NCI-H2029 (cell line): ENCODE measurements around the gene MUC5B.

Experiments
- DNase-seq: peaks from one replicate; lab custom pipeline; 2025; lab: John Stamatoyannopoulos, UW

MUC5B gene

DNA sequence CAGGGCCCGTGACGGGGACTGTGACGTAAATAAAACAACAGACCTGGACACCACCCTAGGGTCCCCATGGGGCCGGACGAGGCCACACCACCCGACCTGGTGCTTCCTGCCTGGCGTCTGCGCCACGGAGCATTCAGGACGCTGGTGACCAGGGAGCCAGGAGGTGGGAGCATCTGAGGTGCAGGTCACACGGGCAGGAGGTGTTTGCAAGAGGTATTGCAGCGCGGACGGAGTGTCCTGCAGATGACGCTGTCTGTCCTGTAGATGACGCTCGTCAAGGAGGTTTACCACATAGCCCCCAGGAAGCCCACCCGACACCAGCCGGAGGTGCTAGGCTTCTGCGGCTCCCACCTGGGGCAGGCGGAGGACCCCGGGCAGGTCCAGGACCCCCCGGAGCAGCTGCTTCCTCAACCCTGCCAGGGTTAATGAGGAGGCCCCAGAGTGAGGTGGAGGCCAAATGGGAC, 986 bp upstream of the MUC5B start:
- DNase-seq: no peak

DNA sequence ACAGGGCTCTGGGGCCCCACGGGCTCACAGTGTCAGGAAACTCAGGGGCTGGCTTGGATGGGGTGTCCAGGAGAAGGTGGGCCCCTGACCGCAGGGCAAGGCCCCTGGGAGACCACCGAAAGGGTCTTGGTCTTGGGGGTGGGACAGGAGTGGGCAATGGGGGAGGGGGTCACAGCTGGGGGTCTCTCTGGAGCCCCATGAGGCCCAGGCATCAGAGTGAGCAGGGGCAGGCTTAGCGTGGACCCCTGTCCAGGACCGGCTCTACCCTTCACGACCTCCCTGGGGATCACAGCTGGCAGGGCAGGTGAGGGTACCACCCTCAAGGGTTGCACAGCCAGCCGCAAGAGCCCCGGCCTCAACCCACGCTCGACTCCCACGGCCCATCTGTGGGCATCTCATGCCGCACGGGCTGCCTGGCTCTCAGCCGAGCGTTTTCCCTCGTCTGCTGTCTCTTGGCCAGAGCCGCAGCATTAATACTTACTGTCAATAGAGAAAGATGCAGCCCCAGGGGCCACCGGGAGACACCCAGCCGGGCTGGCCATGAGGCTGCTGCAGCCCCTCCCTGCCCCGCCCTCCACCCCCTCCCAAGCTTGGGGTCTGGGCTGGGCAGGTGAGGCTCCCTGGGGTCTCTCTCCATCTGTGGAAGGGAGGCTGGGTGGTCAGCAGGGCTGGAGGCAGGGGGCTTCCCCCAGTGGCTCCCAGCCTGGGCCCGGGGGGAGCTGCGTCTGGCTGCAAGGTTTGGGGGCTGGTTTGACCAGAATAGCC, 662 bp downstream of the MUC5B start:
- DNase-seq: no peak

DNA sequence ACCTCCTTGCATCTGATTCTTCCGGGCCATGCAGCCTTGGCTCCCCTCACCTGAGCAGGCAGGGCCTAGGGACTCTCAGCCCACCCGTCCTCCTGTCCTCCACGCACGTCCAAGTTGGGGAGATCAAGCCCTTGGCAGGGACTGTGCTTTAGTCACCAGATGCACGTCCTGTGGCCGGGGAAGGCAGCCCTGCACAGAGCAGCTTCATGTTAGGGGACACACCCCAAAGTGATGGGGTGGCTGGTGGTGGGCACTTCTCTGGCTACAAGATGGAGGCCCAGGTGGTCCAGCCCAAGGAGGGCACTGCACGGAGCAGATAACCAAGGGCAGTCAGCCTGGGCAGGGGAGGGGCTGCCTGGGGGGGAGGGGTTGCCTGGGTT, 1.2 kb downstream of the MUC5B start:
- no peak for DNase-seq

DNA sequence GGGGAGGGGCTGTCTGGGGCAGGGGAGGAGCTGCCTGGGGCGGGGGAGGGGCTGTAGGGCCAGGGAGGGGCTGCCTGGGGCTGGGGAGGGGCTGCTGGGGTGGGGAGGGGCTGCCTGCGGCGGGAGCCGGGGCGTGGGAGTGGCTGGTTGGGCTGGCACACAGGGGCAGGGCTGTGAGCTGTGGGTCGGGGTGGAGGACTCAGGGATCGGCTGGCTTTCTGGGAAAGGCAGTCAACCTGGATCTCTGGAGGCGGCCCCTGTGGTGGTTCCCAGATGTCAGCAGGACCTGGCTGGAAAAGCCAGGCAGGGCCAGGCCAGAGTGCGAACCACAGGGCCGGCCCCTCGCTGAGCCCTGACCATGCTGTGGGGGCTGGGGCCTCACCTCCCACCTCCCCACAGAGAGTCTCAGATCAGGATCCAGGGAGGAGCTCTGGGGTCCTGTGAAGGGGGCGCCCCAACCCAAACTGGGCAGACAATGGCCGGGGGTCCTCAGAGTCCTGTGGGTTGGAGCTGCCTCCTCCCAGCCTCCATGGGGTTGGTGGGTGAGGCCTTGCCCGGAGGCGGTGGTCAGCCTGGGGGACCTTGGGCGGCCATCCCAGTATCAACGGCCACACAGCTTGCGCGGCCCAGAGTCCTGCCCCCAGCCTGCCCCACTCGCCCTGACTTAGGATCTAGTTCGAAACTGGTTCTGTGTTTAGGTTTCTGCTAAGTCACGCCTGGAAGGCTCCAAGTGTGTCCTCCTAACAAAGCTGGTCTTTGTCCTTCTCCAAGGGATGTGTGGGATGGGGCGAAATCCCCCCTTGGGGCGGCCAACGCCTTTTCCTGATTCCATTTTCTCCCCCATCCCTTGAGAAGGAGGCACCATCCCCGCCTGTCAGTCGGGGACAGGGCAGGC, 1.9 kb downstream of the MUC5B start:
- no peak for DNase-seq

DNA sequence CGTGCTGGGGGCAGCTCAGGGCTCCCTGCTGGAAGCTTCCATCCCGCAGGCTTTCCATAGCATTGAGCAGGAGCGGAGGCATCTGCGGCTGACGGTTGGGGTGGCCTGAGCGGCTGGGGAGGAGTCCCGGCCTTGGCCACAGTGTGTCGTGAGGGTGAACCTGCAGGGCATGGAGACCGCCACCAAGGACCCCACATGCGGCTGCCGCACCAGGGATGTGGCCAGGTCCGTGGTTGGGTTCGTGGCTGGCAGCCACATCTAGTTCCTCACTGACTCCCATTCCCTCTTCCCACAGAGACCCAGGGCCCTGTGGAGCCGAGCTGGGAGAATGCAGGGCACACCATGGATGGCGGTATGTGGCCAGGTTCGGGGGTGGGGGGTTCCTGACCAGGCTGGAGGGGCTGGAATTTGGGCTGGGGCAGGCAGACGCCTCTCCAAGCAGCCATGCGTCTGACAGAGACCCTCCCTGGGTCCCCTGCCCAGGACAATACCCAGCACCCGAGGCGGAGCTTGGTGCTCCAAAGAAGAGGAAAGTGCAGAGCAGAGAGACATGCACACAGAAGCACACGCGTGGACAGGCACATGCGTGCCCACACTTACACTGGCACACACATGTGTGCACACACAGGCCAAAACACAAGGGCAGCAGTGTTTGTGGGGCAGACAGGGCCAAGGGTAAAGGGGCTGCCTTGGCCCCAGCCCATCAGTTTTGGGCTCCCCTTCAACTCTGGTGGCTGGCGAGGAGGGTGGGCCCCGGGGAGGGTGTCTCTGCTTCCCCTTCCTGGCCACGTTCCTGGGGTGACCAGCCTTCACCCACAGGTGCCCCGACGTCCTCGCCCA, 2.7 kb downstream of the MUC5B start:
- no peak for DNase-seq

DNA sequence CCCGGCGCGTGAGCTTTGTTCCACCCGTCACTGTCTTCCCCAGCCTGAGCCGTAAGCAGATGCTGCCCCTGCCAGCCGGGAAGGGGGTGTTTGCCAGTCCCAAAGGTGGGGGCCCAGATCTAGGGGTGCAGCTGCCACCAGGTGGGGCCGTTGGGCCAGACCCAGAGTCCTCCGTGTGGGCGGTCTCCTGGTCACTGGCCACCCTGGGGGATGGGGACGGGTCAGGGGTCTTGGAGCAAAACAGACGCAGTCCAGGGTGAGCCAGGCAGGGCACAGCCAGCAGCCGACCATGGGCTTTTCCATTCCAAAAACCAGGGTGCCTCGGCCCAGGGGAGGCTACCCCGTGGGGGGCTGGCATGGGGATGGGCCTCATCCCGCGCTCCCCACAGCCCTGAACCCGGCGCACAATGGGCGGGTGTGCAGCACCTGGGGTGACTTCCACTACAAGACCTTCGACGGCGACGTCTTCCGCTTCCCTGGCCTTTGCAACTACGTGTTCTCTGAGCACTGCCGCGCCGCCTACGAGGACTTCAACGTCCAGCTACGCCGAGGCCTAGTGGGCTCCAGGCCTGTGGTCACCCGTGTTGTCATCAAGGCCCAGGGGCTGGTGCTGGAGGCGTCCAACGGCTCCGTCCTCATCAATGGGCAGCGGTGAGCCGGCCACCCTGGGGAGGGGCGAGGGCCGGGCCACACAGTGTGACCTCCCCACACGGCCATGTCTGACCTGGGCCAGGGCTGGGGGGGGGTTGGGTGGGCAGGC, 3.5 kb downstream of the MUC5B start:
- DNase-seq: no peak

DNA sequence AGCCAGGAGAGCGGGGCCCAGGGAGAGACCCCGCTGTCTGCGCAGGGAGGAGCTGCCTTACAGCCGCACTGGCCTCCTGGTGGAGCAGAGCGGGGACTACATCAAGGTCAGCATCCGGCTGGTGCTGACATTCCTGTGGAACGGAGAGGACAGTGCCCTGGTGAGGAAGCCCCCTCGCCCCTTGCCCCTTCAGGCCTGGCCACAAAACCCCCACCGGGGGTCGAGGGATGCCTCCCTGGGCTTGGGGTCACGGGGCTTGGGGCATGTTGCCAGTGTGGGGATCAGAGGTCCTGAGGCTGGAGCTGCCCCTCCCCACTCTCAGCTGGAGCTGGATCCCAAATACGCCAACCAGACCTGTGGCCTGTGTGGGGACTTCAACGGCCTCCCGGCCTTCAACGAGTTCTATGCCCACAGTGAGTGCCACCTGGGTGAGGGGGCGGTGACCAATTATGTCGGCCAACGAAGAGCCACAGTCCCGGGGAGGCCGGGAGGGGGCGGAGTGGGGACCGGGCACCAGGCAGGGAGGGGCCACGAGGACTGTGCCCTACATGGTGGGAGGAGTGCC, 4.2 kb downstream of the MUC5B start:
- DNase-seq: no peak

DNA sequence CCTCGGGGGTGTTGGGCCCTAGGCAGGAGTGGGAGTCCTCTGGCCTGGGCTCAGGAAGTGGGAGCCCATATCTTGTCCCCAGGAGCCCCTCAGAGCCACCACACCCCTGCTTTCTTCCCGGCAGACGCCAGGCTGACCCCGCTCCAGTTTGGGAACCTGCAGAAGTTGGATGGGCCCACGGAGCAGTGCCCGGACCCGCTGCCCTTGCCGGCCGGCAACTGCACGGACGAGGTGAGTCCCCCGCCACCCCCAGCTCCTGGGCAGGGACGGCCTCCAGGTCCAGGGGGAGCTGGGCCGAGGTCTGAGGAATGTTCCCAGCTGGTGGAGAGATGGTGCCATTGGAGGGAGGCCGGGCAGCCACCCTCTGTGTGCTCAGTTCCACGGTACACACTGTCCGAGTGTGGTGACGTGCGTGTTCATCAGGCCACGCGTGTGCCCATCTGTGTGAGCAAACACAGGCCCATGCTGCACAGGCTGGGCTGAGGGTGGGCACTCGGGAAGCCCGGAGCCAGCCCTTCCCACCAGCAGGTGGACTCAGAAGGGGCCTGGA, 4.8 kb downstream of the MUC5B start:
- no peak for DNase-seq

DNA sequence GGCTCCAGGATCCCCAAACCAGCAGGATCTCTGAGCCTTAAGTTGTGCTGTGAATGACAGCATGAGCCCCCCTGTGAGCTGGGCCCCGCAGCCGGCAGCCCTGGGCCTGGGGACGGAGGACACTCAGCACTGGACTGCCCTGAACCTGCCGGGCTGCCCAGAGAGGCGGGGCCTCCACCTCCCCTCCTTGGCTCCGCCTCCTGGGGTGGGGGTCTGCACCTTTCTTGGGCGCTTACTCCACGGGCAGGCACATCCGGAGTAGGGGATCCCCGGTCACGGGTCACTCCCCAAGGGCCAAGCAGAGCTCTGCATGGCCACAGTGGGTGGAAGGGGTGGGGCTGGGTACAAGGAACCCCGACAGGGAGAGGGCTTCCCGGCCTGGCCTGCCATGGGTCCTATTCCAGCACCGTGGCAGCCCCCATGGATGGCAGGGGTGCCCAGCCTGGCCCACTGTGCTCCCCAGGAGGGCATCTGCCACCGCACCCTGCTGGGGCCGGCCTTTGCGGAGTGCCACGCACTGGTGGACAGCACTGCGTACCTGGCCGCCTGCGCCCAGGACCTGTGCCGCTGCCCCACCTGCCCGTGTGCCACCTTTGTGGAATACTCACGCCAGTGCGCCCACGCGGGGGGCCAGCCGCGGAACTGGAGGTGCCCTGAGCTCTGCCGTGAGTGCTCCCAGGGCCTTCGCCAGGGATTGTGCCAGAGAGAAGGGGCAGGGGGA, 5.4 kb downstream of the MUC5B start:
- no peak for DNase-seq

DNA sequence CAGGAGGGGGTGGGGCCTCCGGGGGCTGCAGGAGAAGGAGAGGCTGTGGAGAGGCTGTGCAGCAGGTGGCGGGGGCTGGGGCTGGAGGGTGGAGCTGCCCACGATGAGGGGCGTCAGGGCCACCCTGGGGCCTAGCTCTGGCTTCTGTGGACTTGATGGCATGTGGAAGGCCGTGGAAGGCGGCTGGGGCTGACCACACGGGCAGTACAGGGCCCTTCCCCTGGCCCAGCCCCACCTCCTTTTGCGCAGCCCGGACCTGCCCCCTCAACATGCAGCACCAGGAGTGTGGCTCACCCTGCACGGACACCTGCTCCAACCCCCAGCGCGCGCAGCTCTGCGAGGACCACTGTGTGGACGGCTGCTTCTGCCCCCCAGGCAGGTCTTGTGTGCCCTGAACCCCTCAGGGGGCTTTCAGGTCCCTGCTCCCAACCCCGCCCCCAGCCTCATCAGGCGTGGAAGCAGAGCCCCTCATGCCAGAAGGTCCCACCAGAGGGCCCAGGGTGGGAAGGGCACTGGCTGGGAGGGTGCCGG, 6.1 kb downstream of the MUC5B start:
- DNase-seq: no peak

DNA sequence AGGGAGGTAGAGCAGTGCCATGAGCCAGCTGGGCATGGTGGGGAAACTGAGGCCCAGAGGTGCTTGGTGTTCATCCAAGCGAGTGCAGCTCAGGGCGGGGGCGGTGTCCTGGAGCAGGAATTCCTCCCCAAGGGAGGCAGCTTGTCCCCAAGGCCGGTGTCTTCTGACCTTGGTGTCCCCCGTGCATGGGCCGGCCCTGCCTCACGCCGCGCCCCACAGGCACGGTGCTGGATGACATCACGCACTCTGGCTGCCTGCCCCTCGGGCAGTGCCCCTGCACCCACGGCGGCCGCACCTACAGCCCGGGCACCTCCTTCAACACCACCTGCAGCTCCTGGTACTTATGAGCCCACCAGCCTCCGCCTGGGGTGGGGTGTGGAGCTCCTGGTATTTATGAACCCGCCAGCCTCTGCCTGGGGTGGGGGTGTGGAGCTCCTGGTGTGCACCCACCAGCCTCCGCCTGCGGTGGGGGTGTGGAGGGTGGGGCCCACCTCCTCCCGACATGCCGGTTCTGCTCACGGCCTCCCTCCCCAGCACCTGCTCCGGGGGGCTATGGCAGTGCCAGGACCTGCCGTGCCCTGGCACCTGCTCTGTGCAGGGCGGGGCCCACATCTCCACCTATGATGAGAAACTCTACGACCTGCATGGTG, 6.7 kb downstream of the MUC5B start:
- DNase-seq: no peak

DNA sequence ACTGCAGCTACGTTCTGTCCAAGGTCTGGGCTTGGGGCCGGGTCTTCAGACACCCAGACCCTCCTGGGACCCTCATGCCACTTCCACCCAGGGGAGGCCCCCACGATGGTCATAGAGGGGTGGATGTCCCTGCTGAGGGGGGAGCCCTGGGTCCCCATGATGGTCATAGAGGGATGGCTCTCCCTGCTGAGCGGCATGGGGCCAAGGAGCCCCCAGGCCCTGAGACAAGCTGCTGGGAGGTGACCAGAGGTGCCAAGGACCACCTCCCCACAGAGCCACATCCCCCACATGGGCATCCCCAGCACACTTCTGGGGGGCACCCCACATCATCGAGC, 7.2 kb downstream of the MUC5B start:
- DNase-seq: no peak

DNA sequence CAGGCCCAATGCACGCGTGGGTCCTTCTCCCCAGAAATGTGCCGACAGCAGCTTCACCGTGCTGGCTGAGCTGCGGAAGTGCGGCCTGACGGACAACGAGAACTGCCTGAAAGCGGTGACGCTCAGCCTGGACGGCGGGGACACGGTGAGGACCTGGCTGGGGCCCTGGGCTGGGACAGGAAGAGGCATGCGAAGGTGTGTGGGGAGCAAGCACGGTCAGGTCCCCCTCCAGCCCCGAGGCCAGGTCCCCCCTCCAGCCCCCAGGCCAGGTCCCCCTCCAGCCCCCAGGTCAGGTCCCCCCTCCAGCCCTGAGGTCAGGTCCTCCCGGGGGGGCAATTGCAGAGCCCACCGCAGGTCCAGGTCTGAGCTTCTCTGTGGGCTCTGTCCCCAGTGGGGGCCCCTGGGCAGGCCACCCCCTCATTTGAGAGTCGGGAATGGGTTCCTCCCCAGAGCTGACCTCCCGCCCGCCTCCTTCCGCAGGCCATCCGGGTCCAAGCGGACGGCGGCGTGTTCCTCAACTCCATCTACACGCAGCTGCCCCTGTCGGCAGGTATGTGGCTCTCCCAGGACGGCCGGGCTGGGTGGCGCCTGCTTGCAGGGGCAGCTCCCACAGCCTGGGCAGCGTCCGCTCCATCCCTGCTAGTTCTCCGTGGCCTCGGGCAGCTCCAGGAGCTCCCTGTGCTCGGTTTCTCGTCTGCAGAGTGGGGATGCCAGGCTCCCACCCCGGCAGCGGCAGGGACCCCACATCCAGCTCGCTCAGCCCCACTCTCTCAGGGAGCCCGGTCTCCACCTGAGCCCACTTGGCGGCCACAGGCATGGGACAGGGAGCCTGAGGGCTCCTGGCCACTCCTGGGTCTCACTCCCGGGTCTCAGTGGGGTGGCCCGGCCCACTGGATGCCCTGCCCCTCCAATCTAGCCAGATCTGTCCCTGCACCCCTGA, 7.9 kb downstream of the MUC5B start:
- no peak for DNase-seq

DNA sequence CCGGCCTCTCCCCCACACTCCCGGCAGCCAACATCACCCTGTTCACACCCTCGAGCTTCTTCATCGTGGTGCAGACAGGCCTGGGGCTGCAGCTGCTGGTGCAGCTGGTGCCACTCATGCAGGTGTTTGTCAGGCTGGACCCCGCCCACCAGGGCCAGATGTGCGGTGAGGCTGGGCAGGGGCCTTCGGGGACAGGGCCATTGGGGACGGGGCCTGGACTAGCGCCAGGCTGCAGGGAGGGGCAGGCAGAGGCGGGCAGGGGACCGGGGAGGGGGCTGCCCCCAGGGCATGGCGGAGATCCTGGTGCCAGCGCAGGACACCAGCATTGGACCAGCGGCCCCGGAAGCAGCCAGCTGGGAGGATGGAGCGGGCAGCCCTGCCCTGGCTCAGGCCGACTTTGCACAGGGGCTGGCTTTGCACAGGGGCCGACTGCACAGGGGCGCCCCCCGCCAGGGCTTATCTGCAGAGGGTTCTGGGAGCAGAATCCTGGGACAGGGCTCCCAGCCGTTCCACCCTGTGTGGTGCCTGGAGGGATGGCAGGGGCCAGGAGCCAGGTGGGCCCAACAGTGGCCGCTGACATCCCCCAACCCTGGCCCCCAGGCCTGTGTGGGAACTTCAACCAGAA, 8.6 kb downstream of the MUC5B start:
- DNase-seq: no peak

DNA sequence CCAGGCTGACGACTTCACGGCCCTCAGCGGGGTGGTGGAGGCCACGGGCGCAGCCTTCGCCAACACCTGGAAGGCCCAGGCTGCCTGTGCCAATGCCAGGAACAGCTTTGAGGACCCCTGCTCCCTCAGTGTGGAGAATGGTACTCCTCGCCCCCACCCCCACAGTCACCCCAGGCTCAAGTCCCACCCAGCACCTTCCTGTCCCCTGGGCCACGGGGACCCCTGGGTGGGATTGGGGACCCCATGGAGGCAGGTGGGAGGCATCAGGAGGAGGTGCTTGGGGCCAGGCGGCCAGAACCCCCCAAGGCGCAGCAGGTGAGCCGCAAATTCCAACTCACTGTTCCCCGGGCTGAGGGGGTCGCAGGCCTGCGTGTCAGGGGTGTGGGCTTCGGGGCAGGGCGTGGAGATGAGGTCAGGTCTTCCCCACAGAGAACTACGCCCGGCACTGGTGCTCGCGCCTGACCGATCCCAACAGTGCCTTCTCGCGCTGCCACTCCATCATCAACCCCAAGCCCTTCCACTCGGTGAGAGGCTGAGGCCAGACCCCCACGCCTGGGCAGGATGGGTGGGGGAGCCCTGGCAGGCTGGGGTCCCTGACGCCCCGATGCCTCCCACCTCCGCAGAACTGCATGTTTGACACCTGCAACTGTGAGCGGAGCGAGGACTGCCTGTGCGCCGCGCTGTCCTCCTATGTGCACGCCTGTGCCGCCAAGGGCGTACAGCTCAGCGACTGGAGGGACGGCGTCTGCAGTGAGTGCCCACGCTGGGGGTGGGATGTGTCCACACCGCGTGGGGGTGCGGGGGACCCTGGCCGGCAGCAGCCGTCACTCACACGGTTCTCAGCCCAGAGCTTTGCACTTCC, 9.4 kb downstream of the MUC5B start:
- DNase-seq: no peak

DNA sequence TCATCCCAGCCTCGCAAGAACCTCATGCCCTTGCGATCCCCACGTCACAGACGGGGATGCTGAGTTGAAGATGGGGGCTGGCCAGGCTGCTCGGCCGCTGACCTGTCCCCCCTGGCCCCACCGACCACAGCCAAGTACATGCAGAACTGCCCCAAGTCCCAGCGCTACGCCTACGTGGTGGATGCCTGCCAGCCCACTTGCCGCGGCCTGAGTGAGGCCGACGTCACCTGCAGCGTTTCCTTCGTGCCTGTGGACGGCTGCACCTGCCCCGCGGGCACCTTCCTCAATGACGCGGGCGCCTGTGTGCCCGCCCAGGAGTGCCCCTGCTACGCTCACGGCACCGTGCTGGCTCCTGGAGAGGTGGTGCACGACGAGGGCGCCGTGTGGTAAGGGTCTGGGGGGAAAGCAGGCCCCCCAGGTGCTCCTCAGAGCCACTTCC, 10.0 kb downstream of the MUC5B start:
- DNase-seq: peak; percentile 30
